Measurements from ENCODE around the gene ICAM4.

Gene ICAM4

GRCh38 chr19:10315335-10316214, 28.8 kb downstream of the ICAM4 start, which contains the start of gene FDX2:
TSS of gene FDX2 (minus strand) at chr19:10316015. CDS start at chr19:10315996, 19 bp downstream.
- ATAC-seq (ENCODE audit: low read depth) (peak; percentile 81), DNase-seq (ENCODE audit: low spot score) (peak; percentile 83)
- TF ChIP-seq CTCF (IDR thresholded peaks at IDR 0.05; ENCODE audit: poor library complexity, severe bottlenecking): no peak
- peak within 1 kb of the TSS; percentile 43 for H3K27ac ChIP-seq (ENCODE audit: poor library complexity, severe bottlenecking)
- H3K4me3 ChIP-seq (ENCODE audit: severe bottlenecking): peak within 1 kb of the TSS; percentile 53
- no peaks in the 10 kb centered on the region for H3K9me3 ChIP-seq (ENCODE audit: severe bottlenecking)
- H3K4me1 ChIP-seq (ENCODE audit: insufficient read depth, poor library complexity, severe bottlenecking): no peaks in the 10 kb centered on the region
- no peaks in the 10 kb centered on the region for H3K27me3 ChIP-seq (ENCODE audit: insufficient read depth, poor library complexity, severe bottlenecking)
- peaks cover 33% of the 10 kb centered on the region for H3K36me3 ChIP-seq (ENCODE audit: low read depth)

- no peaks in the 10 kb centered on the region for H3K4me1 ChIP-seq (ENCODE audit: insufficient read depth, poor library complexity, severe bottlenecking)
- TF ChIP-seq CTCF (IDR thresholded peaks at IDR 0.05; ENCODE audit: poor library complexity, severe bottlenecking): no peak
- peak overlapping the region; percentile 53 for H3K4me3 ChIP-seq (ENCODE audit: severe bottlenecking)
- ATAC-seq (ENCODE audit: low read depth): no peak
- H3K9me3 ChIP-seq (ENCODE audit: severe bottlenecking): no peaks in the 10 kb centered on the region
- no peaks in the 10 kb centered on the region for H3K27me3 ChIP-seq (ENCODE audit: insufficient read depth, poor library complexity, severe bottlenecking)
- H3K36me3 ChIP-seq (ENCODE audit: low read depth): peaks cover 36% of the 10 kb centered on the region
- peak overlapping the region; percentile 43 for H3K27ac ChIP-seq (ENCODE audit: poor library complexity, severe bottlenecking)
- DNase-seq (ENCODE audit: low spot score): peak; percentile 40
Observed at GRCh38 chr19:10316229-10317044, 29.7 kb downstream of the ICAM4 start.

- ATAC-seq (ENCODE audit: low read depth): no peak
- TF ChIP-seq CTCF (IDR thresholded peaks at IDR 0.05; ENCODE audit: poor library complexity, severe bottlenecking): no peak
- Histone ChIP-seq H3K9me3 (ENCODE audit: severe bottlenecking) (no peaks in the 10 kb centered on the region), H3K4me1 (ENCODE audit: insufficient read depth, poor library complexity, severe bottlenecking) (no peaks in the 10 kb centered on the region), H3K27ac (ENCODE audit: poor library complexity, severe bottlenecking) (no peak overlapping the region), H3K4me3 (ENCODE audit: severe bottlenecking) (no peak overlapping the region), H3K36me3 (ENCODE audit: low read depth) (peaks cover 44% of the 10 kb centered on the region), H3K27me3 (ENCODE audit: insufficient read depth, poor library complexity, severe bottlenecking) (no peaks in the 10 kb centered on the region)
- no peak for DNase-seq (ENCODE audit: low spot score)
Observed at GRCh38 chr19:10317045-10317856, 30.5 kb downstream of the ICAM4 start.

GRCh38 chr19:10317857-10318462, 31.2 kb downstream of the ICAM4 start:
- H3K27me3 ChIP-seq (ENCODE audit: insufficient read depth, poor library complexity, severe bottlenecking): no peaks in the 10 kb centered on the region
- H3K4me1 ChIP-seq (ENCODE audit: insufficient read depth, poor library complexity, severe bottlenecking): no peaks in the 10 kb centered on the region
- DNase-seq (ENCODE audit: low spot score) (no peak), ATAC-seq (ENCODE audit: low read depth) (no peak)
- H3K27ac ChIP-seq (ENCODE audit: poor library complexity, severe bottlenecking): no peak overlapping the region
- TF ChIP-seq CTCF (IDR thresholded peaks at IDR 0.05; ENCODE audit: poor library complexity, severe bottlenecking): no peak
- peaks cover 49% of the 10 kb centered on the region for H3K36me3 ChIP-seq (ENCODE audit: low read depth)
- H3K9me3 ChIP-seq (ENCODE audit: severe bottlenecking): no peaks in the 10 kb centered on the region
- H3K4me3 ChIP-seq (ENCODE audit: severe bottlenecking): no peak overlapping the region

All from RWPE2 (cell line).